Measurements from ENCODE around the gene SLIT3.

The SLIT3 gene

GRCh38 chr5:169072233-169072632, 228.7 kb downstream of the SLIT3 start:
- no peak for DNase-seq
- Histone ChIP-seq H3K36me3 (no peaks in the 10 kb centered on the region), H3K9me3 (no peaks in the 10 kb centered on the region), H3K4me3 (ENCODE audit: low read depth, low read length) (no peak overlapping the region), H3K27me3 (no peaks in the 10 kb centered on the region), H3K4me1 (peaks cover 10% of the 10 kb centered on the region)
- TF ChIP-seq, protein P1, sequence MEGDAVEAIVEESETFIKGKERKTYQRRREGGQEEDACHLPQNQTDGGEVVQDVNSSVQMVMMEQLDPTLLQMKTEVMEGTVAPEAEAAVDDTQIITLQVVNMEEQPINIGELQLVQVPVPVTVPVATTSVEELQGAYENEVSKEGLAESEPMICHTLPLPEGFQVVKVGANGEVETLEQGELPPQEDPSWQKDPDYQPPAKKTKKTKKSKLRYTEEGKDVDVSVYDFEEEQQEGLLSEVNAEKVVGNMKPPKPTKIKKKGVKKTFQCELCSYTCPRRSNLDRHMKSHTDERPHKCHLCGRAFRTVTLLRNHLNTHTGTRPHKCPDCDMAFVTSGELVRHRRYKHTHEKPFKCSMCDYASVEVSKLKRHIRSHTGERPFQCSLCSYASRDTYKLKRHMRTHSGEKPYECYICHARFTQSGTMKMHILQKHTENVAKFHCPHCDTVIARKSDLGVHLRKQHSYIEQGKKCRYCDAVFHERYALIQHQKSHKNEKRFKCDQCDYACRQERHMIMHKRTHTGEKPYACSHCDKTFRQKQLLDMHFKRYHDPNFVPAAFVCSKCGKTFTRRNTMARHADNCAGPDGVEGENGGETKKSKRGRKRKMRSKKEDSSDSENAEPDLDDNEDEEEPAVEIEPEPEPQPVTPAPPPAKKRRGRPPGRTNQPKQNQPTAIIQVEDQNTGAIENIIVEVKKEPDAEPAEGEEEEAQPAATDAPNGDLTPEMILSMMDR (IDR thresholded peaks at IDR 0.05; ENCODE audit: low read depth, low read length): no peak

DNA sequence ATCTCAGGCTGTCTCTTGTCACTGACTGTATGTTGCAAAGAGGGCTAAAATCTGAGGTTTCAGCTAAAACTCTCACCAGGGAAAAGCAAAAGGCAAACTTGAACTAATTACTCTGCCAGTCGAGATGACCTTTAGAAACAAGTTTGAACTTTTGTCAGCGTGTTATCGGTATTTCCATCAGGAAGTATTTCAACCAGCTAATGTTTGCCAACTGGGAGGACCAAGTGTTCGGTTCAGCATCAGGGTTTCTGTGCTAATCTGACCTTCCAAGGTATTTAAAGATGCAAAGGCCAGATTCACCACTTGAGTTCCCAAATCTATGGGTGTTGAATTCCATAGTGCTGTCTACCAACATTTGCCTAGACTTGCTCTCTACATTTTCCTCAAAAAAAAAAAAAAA, 230.5 kb downstream of the SLIT3 start:
- peaks cover 10% of the 10 kb centered on the region for H3K4me1 ChIP-seq
- no peaks in the 10 kb centered on the region for H3K9me3 ChIP-seq
- no peaks in the 10 kb centered on the region for H3K36me3 ChIP-seq
- TF ChIP-seq, protein P1 (IDR thresholded peaks at IDR 0.05; ENCODE audit: low read depth, low read length): no peak
- no peak for DNase-seq
- H3K4me3 ChIP-seq (ENCODE audit: low read depth, low read length): no peak overlapping the region
- no peaks in the 10 kb centered on the region for H3K27me3 ChIP-seq

DNA sequence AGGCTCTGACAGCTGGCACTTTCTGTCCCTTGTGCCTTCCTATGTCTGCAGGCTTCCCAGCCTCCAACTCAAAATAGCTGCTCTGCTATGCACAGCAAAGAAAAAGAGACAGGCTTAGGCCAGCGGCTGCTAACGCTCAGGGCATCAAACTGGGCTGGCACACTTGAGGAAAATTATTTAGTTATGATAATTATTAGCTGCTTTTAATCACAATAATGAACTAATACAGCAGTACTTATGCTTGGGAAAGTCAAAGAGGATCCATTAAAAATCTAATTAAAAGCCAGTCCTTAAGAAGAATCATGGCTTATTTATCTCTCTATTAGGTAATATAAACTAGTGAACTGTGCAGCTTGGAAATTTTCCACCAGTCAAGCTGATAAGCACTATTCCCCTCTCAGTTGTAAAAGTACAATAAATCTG, 233.2 kb downstream of the SLIT3 start:
- no peaks in the 10 kb centered on the region for H3K36me3 ChIP-seq
- no peaks in the 10 kb centered on the region for H3K27me3 ChIP-seq
- H3K9me3 ChIP-seq: no peaks in the 10 kb centered on the region
- TF ChIP-seq, protein P1 (IDR thresholded peaks at IDR 0.05; ENCODE audit: low read depth, low read length): no peak
- no peak overlapping the region for H3K4me3 ChIP-seq (ENCODE audit: low read depth, low read length)
- peaks cover 10% of the 10 kb centered on the region for H3K4me1 ChIP-seq
- DNase-seq: peak; percentile 32

- no peaks in the 10 kb centered on the region for H3K9me3 ChIP-seq
- H3K4me3 ChIP-seq (ENCODE audit: low read depth, low read length): no peak overlapping the region
- peaks cover 10% of the 10 kb centered on the region for H3K4me1 ChIP-seq
- TF ChIP-seq, protein P1 (IDR thresholded peaks at IDR 0.05; ENCODE audit: low read depth, low read length): no peak
- no peak for DNase-seq
- H3K27me3 ChIP-seq: no peaks in the 10 kb centered on the region
- H3K36me3 ChIP-seq: no peaks in the 10 kb centered on the region
Observed at GRCh38 chr5:169065400-169065799, 235.5 kb downstream of the SLIT3 start.

GRCh38 chr5:169064093-169064492, 236.8 kb downstream of the SLIT3 start:
- no peaks in the 10 kb centered on the region for H3K9me3 ChIP-seq
- peaks cover 10% of the 10 kb centered on the region for H3K4me1 ChIP-seq
- no peak overlapping the region for H3K4me3 ChIP-seq (ENCODE audit: low read depth, low read length)
- TF ChIP-seq, protein P1 (IDR thresholded peaks at IDR 0.05; ENCODE audit: low read depth, low read length): no peak
- H3K36me3 ChIP-seq: no peaks in the 10 kb centered on the region
- no peak for DNase-seq
- H3K27me3 ChIP-seq: no peaks in the 10 kb centered on the region

- TF ChIP-seq, protein P1 (IDR thresholded peaks at IDR 0.05; ENCODE audit: low read depth, low read length): no peak
- no peaks in the 10 kb centered on the region for H3K27me3 ChIP-seq
- no peaks in the 10 kb centered on the region for H3K9me3 ChIP-seq
- no peaks in the 10 kb centered on the region for H3K36me3 ChIP-seq
- peaks cover 10% of the 10 kb centered on the region for H3K4me1 ChIP-seq
- H3K4me3 ChIP-seq (ENCODE audit: low read depth, low read length): no peak overlapping the region
- no peak for DNase-seq
Observed at GRCh38 chr5:169063316-169063953, 237.5 kb downstream of the SLIT3 start.

Measured in BE2C (cell line).